DOHH2 (cell line): ENCODE measurements around the gene ABCC11.

ENCODE experiments used
- H3F3A ChIP-seq: fragments of 200-600 bp; sonication (generic), shearing (Covaris generic); 2 replicates; pipeline ENCODE4 v1.6.0; 2016; ENCODE audit warnings: antibody characterized with exemption, mild to moderate bottlenecking; ENCODE audit not compliant: control insufficient read depth, insufficient read depth
- H3K27ac ChIP-seq: fragments of 200-600 bp; sonication (generic); 2 replicates; pipeline ENCODE4 v1.5.1; 2014; ENCODE audit warnings: low read depth, mild to moderate bottlenecking, low read length, moderate library complexity
- H3K27me3 ChIP-seq: fragments of 200-600 bp; sonication (generic); 2 replicates; pipeline ENCODE4 v1.6.1; 2014; ENCODE audit warnings: mild to moderate bottlenecking, low read length, mixed read lengths; ENCODE audit not compliant: control insufficient read depth
- H3K36me3 ChIP-seq: fragments of 200-600 bp; sonication (generic); 2 replicates; pipeline ENCODE4 v1.6.1; 2014; ENCODE audit warnings: mild to moderate bottlenecking, low read length, moderate library complexity, mixed read lengths; ENCODE audit not compliant: control insufficient read depth
- H3K4me1 ChIP-seq: fragments of 200-600 bp; sonication (generic); 2 replicates; pipeline ENCODE4 v1.6.1; 2014; ENCODE audit warnings: mild to moderate bottlenecking, low read length, mixed read lengths; ENCODE audit not compliant: control insufficient read depth
- H3K4me2 ChIP-seq: fragments of 200-600 bp; sonication (generic); 2 replicates; pipeline ENCODE4 v1.6.0; 2014; ENCODE audit warnings: mild to moderate bottlenecking, low read length, moderate library complexity
- H3K4me3 ChIP-seq: fragments of 200-600 bp; sonication (generic); 2 replicates; pipeline ENCODE4 v1.5.1; 2014; ENCODE audit warnings: mild to moderate bottlenecking, low read length, mixed read lengths
- H3K79me2 ChIP-seq: fragments of 200-600 bp; sonication (generic); 2 replicates; pipeline ENCODE4 v1.6.1; 2014; ENCODE audit warnings: mild to moderate bottlenecking, low read length, mixed read lengths; ENCODE audit not compliant: control insufficient read depth
- H3K9me2 ChIP-seq: fragments of 200-600 bp; sonication (generic); replicated peaks from 2 replicates; pipeline ENCODE4 v1.6.1; 2014; ENCODE audit warnings: mild to moderate bottlenecking, low read length, mixed read lengths; ENCODE audit not compliant: control insufficient read depth
- H3K9me3 ChIP-seq: fragments of 200-600 bp; sonication (generic); 2 replicates; pipeline ENCODE4 v1.6.1; 2014; ENCODE audit warnings: antibody characterized with exemption, low read length, mixed read lengths; ENCODE audit not compliant: control insufficient read depth, insufficient read depth
- H4K20me1 ChIP-seq: fragments of 200-600 bp; sonication (generic); 2 replicates; pipeline ENCODE4 v1.6.0; 2014; ENCODE audit warnings: low read depth, mild to moderate bottlenecking, antibody characterized with exemption, low read length, moderate library complexity; ENCODE audit not compliant: control insufficient read depth, insufficient read depth
- EZH2phosphoT487 ChIP-seq: fragments of 200-600 bp; sonication (generic); IDR thresholded peaks from 2 replicates; pipeline ENCODE4 v1.6.1; 2017; ENCODE audit warnings: borderline replicate concordance, mild to moderate bottlenecking, antibody characterized with exemption, low read length, moderate library complexity, mixed read lengths
- TF ChIP-seq, protein P1 (sequence below): fragments of 200-600 bp; sonication (generic); IDR thresholded peaks from one replicate; pipeline ENCODE4 v1.5.1; 2014; ENCODE audit warnings: antibody characterized with exemption, mild to moderate bottlenecking, low read depth, low read length; ENCODE audit not compliant: poor library complexity, severe bottlenecking

ABCC11 gene

DNA sequence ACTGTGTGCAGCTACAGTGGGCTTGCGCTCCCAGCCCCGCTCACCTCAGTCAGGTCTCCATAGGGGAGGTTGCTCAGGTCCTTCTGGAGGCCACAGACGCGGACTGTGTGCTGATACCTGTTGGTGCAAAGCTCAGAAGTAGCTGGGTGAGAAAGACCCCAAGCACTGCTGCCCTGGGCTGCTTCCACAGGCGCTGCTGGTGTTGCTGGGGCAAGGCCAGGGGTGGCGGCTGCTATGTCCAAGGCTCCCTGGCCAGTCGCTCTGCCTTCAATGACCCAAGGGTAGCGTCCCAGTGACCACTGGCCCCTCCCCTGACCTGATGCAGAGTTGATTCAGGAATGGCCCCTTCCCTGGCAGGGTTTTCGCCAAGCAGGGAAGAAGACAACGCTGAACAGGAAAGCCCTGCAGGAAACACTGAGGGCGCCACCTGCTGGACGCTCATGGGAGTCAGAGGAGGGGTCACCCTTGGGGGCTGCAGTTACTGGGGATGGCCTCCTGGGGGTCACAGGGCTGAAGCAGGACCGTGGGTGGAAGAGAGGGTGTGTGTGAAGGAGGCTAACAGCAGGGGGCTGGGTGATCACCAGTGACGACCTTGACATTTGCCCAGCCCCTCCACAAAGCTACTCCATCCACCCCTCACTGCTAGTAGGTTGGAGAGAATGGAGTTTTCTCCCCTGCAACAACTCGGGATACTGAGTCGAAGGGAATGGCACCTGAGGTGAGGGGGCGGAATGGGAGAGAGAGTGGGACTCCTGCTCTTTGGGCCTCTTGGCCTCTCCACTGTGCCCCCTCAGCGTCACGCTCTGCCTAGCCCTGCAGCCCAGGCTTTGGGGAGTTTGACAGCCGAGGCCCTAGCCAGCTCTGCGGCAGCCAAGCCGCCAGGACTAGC, 129.9 kb downstream of the ABCC11 start:
- H3K9me3 ChIP-seq: no peaks in the 10 kb centered on the region
- no peaks in the 10 kb centered on the region for H4K20me1 ChIP-seq
- H3K36me3 ChIP-seq: no peaks in the 10 kb centered on the region
- no peak overlapping the region for H3K4me3 ChIP-seq
- H3K9me2 ChIP-seq: no peaks in the 10 kb centered on the region
- no peak overlapping the region for H3K27ac ChIP-seq
- H3K27me3 ChIP-seq: no peaks in the 10 kb centered on the region
- no peaks in the 10 kb centered on the region for H3F3A ChIP-seq
- H3K4me2 ChIP-seq: no peak overlapping the region
- no peaks in the 10 kb centered on the region for H3K79me2 ChIP-seq
- H3K4me1 ChIP-seq: no peaks in the 10 kb centered on the region
- TF ChIP-seq, protein P1, sequence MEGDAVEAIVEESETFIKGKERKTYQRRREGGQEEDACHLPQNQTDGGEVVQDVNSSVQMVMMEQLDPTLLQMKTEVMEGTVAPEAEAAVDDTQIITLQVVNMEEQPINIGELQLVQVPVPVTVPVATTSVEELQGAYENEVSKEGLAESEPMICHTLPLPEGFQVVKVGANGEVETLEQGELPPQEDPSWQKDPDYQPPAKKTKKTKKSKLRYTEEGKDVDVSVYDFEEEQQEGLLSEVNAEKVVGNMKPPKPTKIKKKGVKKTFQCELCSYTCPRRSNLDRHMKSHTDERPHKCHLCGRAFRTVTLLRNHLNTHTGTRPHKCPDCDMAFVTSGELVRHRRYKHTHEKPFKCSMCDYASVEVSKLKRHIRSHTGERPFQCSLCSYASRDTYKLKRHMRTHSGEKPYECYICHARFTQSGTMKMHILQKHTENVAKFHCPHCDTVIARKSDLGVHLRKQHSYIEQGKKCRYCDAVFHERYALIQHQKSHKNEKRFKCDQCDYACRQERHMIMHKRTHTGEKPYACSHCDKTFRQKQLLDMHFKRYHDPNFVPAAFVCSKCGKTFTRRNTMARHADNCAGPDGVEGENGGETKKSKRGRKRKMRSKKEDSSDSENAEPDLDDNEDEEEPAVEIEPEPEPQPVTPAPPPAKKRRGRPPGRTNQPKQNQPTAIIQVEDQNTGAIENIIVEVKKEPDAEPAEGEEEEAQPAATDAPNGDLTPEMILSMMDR: peak; percentile 99
- no peak for TF ChIP-seq EZH2phosphoT487
